Measurements from ENCODE around the gene EEF2K. TPM values are rescaled to one million over a fixed set of nuclear protein-coding genes. Genes with fewer than 3 reads are reported as not detected.
A peak's percentile ranks its signal among the peaks of the same experiment; 100 is the strongest.

EEF2K gene
- total RNA-seq, 2 donors from 2014 or later, result 22.5 to 29.0 TPM

DNA sequence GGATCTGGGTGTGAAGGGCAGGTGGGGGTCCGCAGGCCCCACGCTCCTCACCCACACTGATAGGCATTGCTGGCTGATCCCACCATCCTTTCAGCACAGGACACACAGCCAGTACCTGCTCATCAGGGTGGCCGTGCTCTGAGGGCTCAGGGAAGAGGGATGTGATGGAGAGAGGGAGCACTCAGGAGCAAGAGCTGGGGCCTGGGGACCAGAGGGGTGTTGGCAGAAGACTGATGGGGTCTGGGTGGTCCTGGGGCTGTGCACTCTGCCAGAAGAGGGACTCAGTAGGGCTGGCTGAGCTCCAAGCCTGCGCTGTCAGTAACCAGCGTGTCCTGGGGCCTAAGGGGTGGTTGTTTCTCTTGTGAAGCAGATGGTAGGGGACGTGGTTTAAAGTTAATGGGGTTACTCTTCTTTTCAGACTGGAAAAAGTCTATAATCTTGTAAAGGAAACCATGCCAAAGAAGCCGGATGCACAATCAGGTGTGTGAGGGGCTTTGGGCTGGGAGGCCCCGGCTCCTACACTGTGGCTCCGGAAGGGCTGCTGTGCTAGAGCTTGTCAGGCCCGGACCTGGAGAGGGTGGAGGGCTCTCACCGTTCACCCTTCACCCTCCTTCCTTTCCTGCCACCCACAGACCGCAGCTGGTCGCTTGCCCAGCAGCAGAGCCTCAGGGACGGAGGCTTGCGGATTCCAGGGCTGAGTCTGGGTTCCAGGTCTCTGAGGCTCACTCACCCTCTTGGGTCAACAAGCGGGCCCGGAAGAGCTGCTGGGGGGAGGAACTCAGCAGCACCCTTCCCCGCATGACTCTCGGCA lies 118.9 kb downstream of the EEF2K start:
- Mint-ChIP-seq H3K36me3 (ENCODE audit: low read depth) (peaks cover 95% of the 10 kb centered on the region), H3K9me3 (no peaks in the 10 kb centered on the region), H3K27ac (peak overlapping the region; percentile 65), H3K4me1 (peaks cover 9% of the 10 kb centered on the region), H3K27me3 (no peaks in the 10 kb centered on the region), H3K4me3 (no peak overlapping the region)
- no peak for ATAC-seq (replicated peaks)

DNA sequence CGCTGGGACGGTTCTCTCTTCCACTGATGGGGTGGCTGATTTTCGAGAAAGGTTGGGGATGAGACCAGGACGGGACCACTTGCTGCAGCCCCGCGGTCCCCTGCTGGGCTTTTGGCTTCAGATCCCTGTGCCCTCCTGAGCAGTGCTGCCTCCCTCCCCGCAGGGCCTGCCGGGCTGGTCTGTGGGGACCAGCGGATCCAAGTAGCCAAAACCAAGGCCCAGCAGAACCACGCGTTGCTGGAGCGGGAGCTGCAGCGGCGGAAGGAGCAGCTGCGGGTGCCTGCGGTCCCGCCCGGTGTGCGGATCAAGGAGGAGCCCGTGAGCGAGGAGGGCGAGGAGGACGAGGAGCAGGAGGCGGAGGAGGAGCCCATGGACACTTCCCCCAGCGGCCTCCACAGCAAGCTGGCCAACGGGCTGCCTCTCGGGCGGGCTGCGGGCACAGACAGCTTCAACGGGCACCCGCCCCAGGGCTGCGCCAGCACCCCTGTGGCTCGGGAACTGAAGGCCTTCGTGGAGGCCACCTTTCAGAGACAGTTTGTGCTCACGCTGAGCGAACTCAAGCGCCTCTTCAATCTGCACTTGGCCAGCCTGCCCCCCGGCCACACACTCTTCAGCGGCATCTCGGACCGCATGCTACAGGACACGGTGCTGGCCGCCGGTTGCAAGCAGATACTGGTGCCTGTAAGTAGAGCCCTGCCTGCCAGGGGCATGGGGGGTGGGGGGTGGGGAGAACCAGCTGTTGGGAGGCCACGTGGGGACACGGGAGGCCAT lies 119.7 kb downstream of the EEF2K start:
- Mint-ChIP-seq H3K27me3 (no peaks in the 10 kb centered on the region), H3K4me3 (no peak overlapping the region), H3K27ac (no peak overlapping the region), H3K9me3 (no peaks in the 10 kb centered on the region), H3K4me1 (peaks cover 11% of the 10 kb centered on the region), H3K36me3 (ENCODE audit: low read depth) (peaks cover 95% of the 10 kb centered on the region)
- ATAC-seq (replicated peaks), result no peak

DNA sequence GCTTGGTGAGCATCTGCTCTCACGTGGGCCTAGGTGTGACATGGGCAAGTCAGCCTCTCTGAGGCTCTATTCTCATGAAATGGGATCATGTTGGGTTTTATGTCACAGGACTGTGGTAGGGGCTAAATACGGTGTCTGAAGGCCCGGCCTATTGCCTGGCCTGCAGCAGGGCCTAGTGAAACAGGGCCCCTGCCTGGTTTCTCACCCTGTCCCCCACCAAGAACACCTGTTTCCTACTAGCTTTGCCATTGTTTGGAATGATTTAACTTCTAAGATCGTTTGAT lies 120.2 kb downstream of the EEF2K start:
- H3K36me3 Mint-ChIP-seq (ENCODE audit: low read depth), result peaks cover 95% of the 10 kb centered on the region
- H3K27ac Mint-ChIP-seq, result no peak overlapping the region
- H3K4me1 Mint-ChIP-seq, result peaks cover 7% of the 10 kb centered on the region
- H3K9me3 Mint-ChIP-seq, result no peaks in the 10 kb centered on the region
- no peak for ATAC-seq (replicated peaks)
- H3K4me3 Mint-ChIP-seq, result no peak overlapping the region
- no peaks in the 10 kb centered on the region for H3K27me3 Mint-ChIP-seq

DNA sequence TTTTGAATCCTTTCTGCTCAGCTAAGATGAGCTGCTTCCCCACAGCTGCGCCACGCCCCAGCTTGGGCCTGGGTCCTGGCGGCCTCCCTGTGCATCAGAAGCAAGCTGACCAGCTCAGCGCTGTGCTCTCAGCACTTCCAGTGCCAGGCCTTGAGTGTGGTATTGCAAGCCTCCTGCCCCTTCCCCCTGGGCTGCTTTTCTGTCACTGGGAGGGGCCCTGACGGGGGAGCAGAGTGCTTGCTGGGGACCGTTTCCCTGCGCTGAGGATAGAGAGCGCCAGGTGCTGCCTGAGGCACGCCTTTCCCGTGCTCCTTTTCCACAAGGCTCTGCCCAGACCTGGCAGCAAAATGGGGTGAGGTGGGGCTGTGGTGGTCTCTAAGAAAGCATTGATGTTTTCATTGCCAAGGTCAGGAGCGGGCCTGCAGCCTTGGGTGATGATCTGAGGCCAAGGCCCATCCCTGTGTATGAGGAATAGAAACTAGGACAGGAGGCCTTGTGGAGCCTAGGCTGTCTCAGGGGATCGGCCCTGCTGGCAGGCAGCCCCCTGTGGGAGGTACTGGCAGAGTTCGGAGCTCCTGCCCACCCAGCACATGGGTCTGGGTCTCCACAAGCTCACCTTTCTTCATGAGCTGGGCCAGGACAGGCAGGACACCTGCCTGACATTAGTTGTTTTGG lies 120.8 kb downstream of the EEF2K start:
- Mint-ChIP-seq H3K9me3 (no peaks in the 10 kb centered on the region), H3K4me3 (no peak overlapping the region), H3K27me3 (no peaks in the 10 kb centered on the region), H3K36me3 (ENCODE audit: low read depth) (peaks cover 95% of the 10 kb centered on the region), H3K27ac (peak overlapping the region; percentile 65), H3K4me1 (peaks cover 9% of the 10 kb centered on the region)
- ATAC-seq (replicated peaks), result no peak

DNA sequence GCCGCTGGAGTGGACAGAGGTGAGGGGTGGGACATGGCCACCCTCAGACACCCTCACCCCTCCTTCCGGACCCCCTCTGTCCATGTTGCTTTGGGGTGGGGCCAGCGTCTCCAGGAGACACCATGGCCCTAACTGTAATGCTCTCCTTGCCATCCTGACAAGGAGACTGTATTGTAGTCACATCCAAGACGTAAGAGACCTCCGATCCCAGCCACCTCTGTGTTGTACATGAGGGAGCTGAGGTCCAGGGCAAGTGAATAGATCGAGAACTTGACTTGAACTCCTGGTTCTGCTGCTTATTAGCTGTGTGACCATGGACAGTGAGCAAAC lies 121.3 kb downstream of the EEF2K start:
- peak overlapping the region; percentile 65 for H3K27ac Mint-ChIP-seq
- H3K4me3 Mint-ChIP-seq, result no peak overlapping the region
- H3K27me3 Mint-ChIP-seq, result no peaks in the 10 kb centered on the region
- no peaks in the 10 kb centered on the region for H3K9me3 Mint-ChIP-seq
- peaks cover 95% of the 10 kb centered on the region for H3K36me3 Mint-ChIP-seq (ENCODE audit: low read depth)
- ATAC-seq (replicated peaks), result no peak
- peaks cover 9% of the 10 kb centered on the region for H3K4me1 Mint-ChIP-seq

DNA sequence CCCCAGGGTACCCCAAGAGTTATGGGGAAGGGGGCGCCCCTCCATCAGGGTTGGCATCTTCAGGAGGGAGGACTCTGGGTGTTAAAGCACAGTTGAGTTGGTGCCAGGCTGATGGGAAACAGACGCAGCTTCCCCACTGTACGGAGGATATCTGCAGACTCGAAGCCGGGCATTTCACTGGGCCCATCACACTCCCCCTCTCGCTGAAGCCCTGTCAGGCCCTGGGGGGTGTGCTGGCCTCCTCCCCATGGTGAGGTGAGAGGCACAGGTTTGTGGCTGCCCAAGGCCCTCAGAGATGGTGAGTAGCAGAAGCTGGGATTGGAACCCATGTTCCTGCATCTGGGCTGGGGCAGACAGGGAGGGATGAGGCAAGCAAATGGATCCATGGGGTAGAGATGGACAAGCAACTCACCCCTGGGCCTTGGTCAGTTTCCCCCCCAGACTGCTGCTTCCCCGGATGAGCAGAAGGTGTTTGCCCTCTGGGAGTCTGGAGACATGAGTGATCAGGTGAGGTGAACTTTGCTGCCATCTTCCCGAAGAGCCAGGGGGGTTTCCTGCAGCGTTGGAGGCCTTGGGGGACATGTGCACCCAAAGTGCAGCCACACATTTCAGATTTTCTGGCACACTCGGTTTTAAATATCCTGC lies 122.1 kb downstream of the EEF2K start:
- H3K4me3 Mint-ChIP-seq, result no peak overlapping the region
- ATAC-seq (replicated peaks), result no peak
- no peaks in the 10 kb centered on the region for H3K9me3 Mint-ChIP-seq
- peak overlapping the region; percentile 65 for H3K27ac Mint-ChIP-seq
- peaks cover 9% of the 10 kb centered on the region for H3K4me1 Mint-ChIP-seq
- H3K27me3 Mint-ChIP-seq, result no peaks in the 10 kb centered on the region
- peaks cover 92% of the 10 kb centered on the region for H3K36me3 Mint-ChIP-seq (ENCODE audit: low read depth)

DNA sequence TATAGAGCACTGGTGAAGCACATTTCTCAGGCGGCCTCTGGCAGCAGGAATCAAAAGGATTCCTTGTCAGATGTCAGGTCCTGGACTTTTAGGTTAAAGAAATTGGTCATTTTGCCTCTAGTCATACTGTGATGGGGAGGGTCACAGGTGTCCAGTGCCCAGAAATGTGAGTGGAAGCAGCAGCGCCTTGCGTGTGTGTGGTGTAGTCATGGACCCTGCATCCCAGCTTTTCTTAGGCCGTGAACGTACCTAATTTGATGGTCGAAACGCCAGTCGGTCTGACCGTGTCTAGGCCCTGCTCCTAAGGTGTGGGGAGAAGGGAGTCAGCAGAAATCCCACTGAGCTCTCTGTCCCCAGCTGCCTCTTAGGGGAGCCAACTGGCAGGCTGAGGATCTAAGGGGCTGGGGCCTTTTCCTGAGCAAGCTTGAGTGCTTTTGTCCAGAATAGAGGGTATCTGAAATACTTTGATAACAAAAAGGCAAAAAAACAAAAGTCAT lies 123.2 kb downstream of the EEF2K start:
- no peak overlapping the region for H3K4me3 Mint-ChIP-seq
- H3K27me3 Mint-ChIP-seq, result no peaks in the 10 kb centered on the region
- no peaks in the 10 kb centered on the region for H3K9me3 Mint-ChIP-seq
- ATAC-seq (replicated peaks), result no peak
- peaks cover 9% of the 10 kb centered on the region for H3K4me1 Mint-ChIP-seq
- peaks cover 92% of the 10 kb centered on the region for H3K36me3 Mint-ChIP-seq (ENCODE audit: low read depth)
- no peak overlapping the region for H3K27ac Mint-ChIP-seq

DNA sequence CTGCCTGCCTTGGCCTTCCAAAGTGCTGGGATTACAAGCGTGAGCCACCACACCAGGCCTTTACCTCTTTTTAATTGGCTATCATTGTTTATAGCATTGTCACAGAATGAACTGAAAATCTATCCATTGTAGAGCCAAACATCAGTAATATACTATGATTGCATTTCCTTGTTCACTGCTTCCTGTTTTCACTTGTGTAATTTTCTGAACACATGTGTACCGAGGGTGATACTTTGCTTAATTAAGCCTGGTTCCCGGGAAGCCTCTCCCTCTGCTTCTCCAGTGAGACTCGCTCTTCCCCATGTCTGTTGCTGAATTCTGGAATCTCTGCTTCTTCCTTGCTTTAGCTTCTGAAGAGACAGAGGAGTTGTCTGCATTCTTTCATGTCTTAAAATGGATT lies 124.2 kb downstream of the EEF2K start:
- Mint-ChIP-seq H3K27me3 (no peaks in the 10 kb centered on the region), H3K4me3 (no peak overlapping the region), H3K27ac (peak overlapping the region; percentile 69), H3K9me3 (no peaks in the 10 kb centered on the region), H3K4me1 (peaks cover 9% of the 10 kb centered on the region), H3K36me3 (ENCODE audit: low read depth) (peaks cover 93% of the 10 kb centered on the region)
- ATAC-seq (replicated peaks), result no peak

DNA sequence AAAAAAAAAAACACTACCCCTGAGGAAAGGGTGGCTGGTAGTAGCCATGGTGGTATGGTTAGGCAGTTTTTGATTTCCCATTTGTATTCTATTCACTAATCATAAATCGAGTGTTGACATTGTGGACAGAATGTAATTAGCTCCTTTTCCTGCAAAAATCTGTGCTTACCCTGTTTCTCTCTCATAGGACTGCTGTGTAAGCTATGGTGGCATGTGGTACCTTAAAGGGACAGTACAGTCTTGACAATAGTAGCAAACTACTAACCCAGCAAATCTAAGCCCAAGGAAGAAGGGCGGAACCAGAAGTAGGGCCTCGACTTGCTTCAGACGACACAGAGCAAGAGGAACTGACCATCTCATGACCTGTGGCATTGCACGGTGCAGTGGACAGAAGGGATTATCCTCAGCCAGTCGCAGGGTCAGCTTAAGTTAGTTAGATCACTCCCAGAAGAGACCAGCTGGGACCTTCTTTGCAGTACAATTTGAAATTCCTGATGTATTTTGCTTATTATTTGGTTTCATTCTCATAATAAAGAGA lies 127.4 kb downstream of the EEF2K start:
- no peak for ATAC-seq (replicated peaks)
- Mint-ChIP-seq H3K9me3 (peaks cover 12% of the 10 kb centered on the region), H3K4me1 (peaks cover 9% of the 10 kb centered on the region), H3K36me3 (ENCODE audit: low read depth) (peaks cover 90% of the 10 kb centered on the region), H3K27ac (no peak overlapping the region), H3K4me3 (no peak overlapping the region), H3K27me3 (no peaks in the 10 kb centered on the region)

DNA sequence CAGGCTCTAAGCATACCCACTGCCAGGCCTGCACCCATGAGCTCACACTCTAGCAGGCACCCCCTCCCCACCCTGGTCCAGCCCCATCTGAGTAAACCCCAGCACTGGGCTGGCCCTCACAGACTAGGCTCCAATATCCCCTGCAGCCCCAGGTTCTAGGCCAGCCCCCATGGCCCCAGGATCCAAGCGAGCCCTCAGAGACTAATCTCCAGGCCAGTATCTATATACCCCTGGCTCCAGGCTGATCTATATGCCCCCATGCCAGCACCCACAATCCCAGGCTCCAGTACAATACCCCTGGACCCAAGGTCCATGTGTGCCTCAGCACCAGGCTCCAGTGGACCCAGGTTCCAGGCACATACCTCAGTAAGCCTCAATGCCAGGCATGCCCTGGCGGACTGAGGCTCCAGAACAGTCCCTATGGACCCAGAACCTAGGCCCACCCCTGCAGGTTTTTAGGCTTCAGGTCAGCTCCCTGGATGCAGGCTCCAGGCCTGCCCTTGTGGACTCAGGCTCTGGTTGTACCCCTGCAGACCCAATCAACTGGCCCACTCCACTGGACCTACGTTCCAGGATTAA lies 129.7 kb downstream of the EEF2K start:
- no peaks in the 10 kb centered on the region for H3K27me3 Mint-ChIP-seq
- H3K9me3 Mint-ChIP-seq, result peaks cover 20% of the 10 kb centered on the region
- no peak for ATAC-seq (replicated peaks)
- peaks cover 9% of the 10 kb centered on the region for H3K4me1 Mint-ChIP-seq
- H3K4me3 Mint-ChIP-seq, result no peak overlapping the region
- H3K27ac Mint-ChIP-seq, result no peak overlapping the region
- H3K36me3 Mint-ChIP-seq (ENCODE audit: low read depth), result peaks cover 89% of the 10 kb centered on the region

DNA sequence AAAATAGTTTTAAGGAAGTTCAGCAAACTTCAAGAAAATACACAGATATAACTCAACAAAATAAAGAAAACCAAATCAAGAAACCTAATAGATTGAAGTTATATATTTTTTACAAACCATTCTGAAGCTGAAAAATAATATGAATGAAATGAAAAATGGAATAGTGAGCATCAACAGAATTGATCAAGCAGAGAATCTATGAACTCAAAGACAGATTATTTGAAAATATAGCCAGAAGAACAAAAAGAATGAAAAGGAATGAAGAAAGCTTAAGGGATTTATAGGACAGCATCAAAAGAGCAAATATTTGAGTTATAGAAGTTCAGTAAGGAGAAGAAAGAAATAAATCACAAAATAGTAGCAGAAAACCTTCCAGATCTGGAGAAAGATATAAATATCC lies 130.5 kb downstream of the EEF2K start:
- peaks cover 81% of the 10 kb centered on the region for H3K36me3 Mint-ChIP-seq (ENCODE audit: low read depth)
- no peak overlapping the region for H3K27ac Mint-ChIP-seq
- ATAC-seq (replicated peaks), result no peak
- H3K4me1 Mint-ChIP-seq, result peaks cover 6% of the 10 kb centered on the region
- peaks cover 20% of the 10 kb centered on the region for H3K9me3 Mint-ChIP-seq
- no peaks in the 10 kb centered on the region for H3K27me3 Mint-ChIP-seq
- H3K4me3 Mint-ChIP-seq, result no peak overlapping the region

DNA sequence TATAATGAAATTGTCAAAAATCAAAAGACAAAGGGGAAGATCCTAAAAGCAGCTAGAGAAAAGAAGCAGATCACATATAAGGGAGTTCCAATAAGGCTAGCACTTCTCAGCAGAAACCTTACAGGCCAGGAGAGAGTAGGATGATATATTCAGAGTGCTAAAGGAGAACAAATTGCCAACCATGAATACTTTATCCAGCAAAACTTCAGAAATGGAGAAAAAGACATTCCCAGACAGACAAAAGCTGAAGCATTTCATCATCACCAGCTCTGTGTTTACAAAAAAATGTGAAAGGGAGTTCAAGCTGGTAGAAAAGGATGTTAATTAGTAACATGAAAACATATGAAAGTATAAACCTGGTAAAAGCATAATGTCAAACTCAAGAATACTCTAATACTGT lies 131.0 kb downstream of the EEF2K start:
- no peak overlapping the region for H3K27ac Mint-ChIP-seq

DNA sequence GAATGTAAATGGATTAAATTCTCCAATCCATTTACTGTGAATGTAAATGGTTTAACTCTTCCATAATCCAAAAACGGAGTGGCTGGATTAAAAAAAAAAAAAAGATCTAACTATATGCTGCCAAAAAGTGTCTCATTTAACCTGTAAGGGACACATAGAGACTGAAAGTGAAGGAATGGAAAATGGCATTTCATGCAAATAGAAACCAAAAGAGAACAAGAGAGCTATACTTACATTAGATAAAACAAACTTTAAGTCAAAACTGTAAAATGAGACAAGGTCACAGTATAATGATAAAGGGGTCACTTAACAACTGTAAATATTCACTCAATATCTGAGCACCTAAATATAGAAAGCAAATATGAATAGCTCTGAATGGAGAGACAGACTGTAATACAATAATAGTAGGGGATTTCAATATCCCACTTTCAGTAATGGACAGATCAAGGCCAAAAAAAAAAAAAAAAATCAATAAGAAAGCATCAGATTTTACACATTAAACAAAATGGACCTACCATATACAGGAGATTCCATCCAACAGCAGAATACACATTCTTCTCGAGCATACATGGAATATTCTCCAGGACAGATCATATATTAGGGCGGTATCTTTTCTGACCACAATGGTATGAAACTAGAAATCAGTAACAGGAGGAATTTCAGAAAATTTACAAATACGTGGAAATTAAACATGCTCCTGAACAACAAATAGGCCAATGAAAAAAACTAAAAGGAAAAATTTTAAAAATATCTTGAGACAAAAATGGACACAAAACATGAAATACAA lies 132.0 kb downstream of the EEF2K start:
- peaks cover 20% of the 10 kb centered on the region for H3K9me3 Mint-ChIP-seq
- H3K36me3 Mint-ChIP-seq (ENCODE audit: low read depth), result peaks cover 69% of the 10 kb centered on the region
- no peaks in the 10 kb centered on the region for H3K27me3 Mint-ChIP-seq
- H3K4me1 Mint-ChIP-seq, result peaks cover 4% of the 10 kb centered on the region
- H3K27ac Mint-ChIP-seq, result peak overlapping the region; percentile 24
- no peak overlapping the region for H3K4me3 Mint-ChIP-seq
- ATAC-seq (replicated peaks), result peak; percentile 21

More for the DNA sequence above, 131.0 kb downstream of the EEF2K start:
- peaks cover 76% of the 10 kb centered on the region for H3K36me3 Mint-ChIP-seq (ENCODE audit: low read depth)
- no peak for ATAC-seq (replicated peaks)
- H3K4me1 Mint-ChIP-seq, result peaks cover 4% of the 10 kb centered on the region
- H3K27me3 Mint-ChIP-seq, result no peaks in the 10 kb centered on the region
- H3K4me3 Mint-ChIP-seq, result no peak overlapping the region
- peaks cover 20% of the 10 kb centered on the region for H3K9me3 Mint-ChIP-seq
